IMR-90 (cell line): ENCODE measurements around the gene METTL1. TPM values are rescaled to one million over a fixed set of nuclear protein-coding genes. Genes with fewer than 3 reads are reported as not detected.

ENCODE experiments used
- ATAC-seq: fragments of 200-7000 bp; cut with Tn5 transposase; 2 replicates; pipeline ENCODE4 v1.9.1; 2020; ENCODE audit warnings: low read depth, mild to moderate bottlenecking, moderate library complexity
- BruUV-seq: library from RNA; stranded (reverse); fragments of 400-500 nt; replicated peaks from 2 replicates; lab custom pipeline; 2021; lab: Mats Ljungman, UMichigan
- CTCF ChIA-PET: fragments of 300-600 bp; formaldehyde crosslinking; extraction: SDS; loops from one replicate; lab custom pipeline; 2021; ENCODE audit warnings: antibody characterized with exemption; lab: Yijun Ruan, JAX
- POLR2A ChIA-PET: fragments of 300-600 bp; sonication (Branson Sonifier 250); formaldehyde crosslinking; loops from one replicate; lab custom pipeline; 2022; ENCODE audit warnings: antibody characterized with exemption; ENCODE audit not compliant: unreplicated experiment; lab: Charles Lee
- DNase-seq: peaks from one replicate; pipeline ENCODE4 v3.0.0; 2013
- H2AFZ ChIP-seq: replicated peaks from 2 replicates; pipeline ENCODE3; 2013; ENCODE audit warnings: low read length, mild to moderate bottlenecking; ENCODE audit not compliant: poor library complexity
- H2AK5ac ChIP-seq: 2 replicates; pipeline ENCODE4 v1.6.1; 2013; ENCODE audit warnings: low read depth, low read length, inconsistent platforms
- H2AK9ac ChIP-seq: replicated peaks from 2 replicates; pipeline ENCODE3; 2013; ENCODE audit warnings: mild to moderate bottlenecking, low read depth, low read length, moderate library complexity; ENCODE audit not compliant: poor library complexity
- H2BK120ac ChIP-seq: 2 replicates; pipeline ENCODE4 v1.6.1; 2013; ENCODE audit warnings: low read depth, low read length, inconsistent platforms
- H2BK15ac ChIP-seq: 3 replicates; pipeline ENCODE4 v1.6.1; 2013; ENCODE audit warnings: low read depth, low read length, inconsistent platforms
- H2BK20ac ChIP-seq: 2 replicates; pipeline ENCODE4 v1.6.1; 2013; ENCODE audit warnings: low read depth, mild to moderate bottlenecking, inconsistent platforms, low read length, moderate library complexity
- H2BK5ac ChIP-seq: 2 replicates; pipeline ENCODE4 v1.6.1; 2013; ENCODE audit warnings: mild to moderate bottlenecking, low read depth, low read length, inconsistent platforms; ENCODE audit not compliant: poor library complexity, severe bottlenecking
- H3K14ac ChIP-seq: replicated peaks from 2 replicates; pipeline ENCODE4 v1.6.1; 2013; ENCODE audit warnings: low read depth, low read length, inconsistent platforms
- H3K18ac ChIP-seq: 2 replicates; pipeline ENCODE4 v1.6.1; 2013; ENCODE audit warnings: low read depth, low read length, control low read depth
- H3K23ac ChIP-seq: 2 replicates; pipeline ENCODE4 v1.6.1; 2013; ENCODE audit warnings: low read depth, low read length, inconsistent platforms
- H3K27ac ChIP-seq: 2 replicates; pipeline ENCODE4 v1.5.1; 2013; ENCODE audit warnings: mild to moderate bottlenecking, control low read depth, low read length; ENCODE audit not compliant: insufficient read depth
- H3K27me3 ChIP-seq: 2 replicates; pipeline ENCODE4 v1.6.1; 2013; ENCODE audit warnings: low read length; ENCODE audit not compliant: control insufficient read depth, insufficient read depth
- H3K36me3 ChIP-seq: 2 replicates; pipeline ENCODE4 v1.6.1; 2013; ENCODE audit warnings: low read length, mixed read lengths; ENCODE audit not compliant: control insufficient read depth, insufficient read depth
- H3K4ac ChIP-seq: 2 replicates; pipeline ENCODE4 v1.6.1; 2013; ENCODE audit warnings: low read depth, low read length, inconsistent platforms
- H3K4me1 ChIP-seq: 2 replicates; pipeline ENCODE4 v1.6.1; 2013; ENCODE audit warnings: low read length, mixed read lengths; ENCODE audit not compliant: control insufficient read depth, insufficient read depth
- H3K4me2 ChIP-seq: 2 replicates; pipeline ENCODE4 v1.6.1; 2013; ENCODE audit warnings: low read depth, mild to moderate bottlenecking, control low read depth, low read length, moderate library complexity
- H3K4me3 ChIP-seq: 2 replicates; pipeline ENCODE4 v1.5.1; 2013; ENCODE audit warnings: low read depth, mild to moderate bottlenecking, control low read depth, low read length, moderate library complexity; ENCODE audit not compliant: insufficient read depth
- H3K56ac ChIP-seq: 2 replicates; pipeline ENCODE4 v1.6.1; 2013; ENCODE audit warnings: low read length, inconsistent platforms; ENCODE audit not compliant: insufficient read depth; ENCODE audit errors: extremely low read depth
- H3K79me1 ChIP-seq, 2 experiments: 2 replicates each; pipeline ENCODE4 v1.6.1; 2013; ENCODE audit warnings: low read length in 2 of 2, inconsistent platforms in 1 of 2, low read depth in 1 of 2
- H3K9ac ChIP-seq: 2 replicates; pipeline ENCODE4 v1.6.1; 2013; ENCODE audit warnings: low read depth, low read length, control low read depth
- H3K9me1 ChIP-seq: 2 replicates; pipeline ENCODE4 v1.6.1; 2013; ENCODE audit warnings: low read length, inconsistent platforms; ENCODE audit not compliant: insufficient read depth
- H3K9me3 ChIP-seq: 2 replicates; pipeline ENCODE4 v1.6.1; 2013; ENCODE audit warnings: low read length; ENCODE audit not compliant: control insufficient read depth, insufficient read depth
- H4K20me1 ChIP-seq: 2 replicates; pipeline ENCODE4 v1.6.1; 2013; ENCODE audit warnings: low read length, inconsistent platforms; ENCODE audit not compliant: insufficient read depth
- H4K5ac ChIP-seq: 2 replicates; pipeline ENCODE4 v1.6.1; 2013; ENCODE audit warnings: mild to moderate bottlenecking, low read depth, low read length, control low read depth
- H4K8ac ChIP-seq, 2 experiments: 2 replicates each; pipeline ENCODE4 v1.6.1; 2013; ENCODE audit warnings: low read depth in 2 of 2, low read length in 2 of 2, control low read depth in 1 of 2, inconsistent platforms in 1 of 2
- H4K91ac ChIP-seq: 2 replicates; pipeline ENCODE4 v1.6.1; 2013; ENCODE audit warnings: low read depth, low read length, inconsistent platforms; ENCODE audit not compliant: insufficient read depth
- BHLHE40 ChIP-seq: fragments of 150-350 bp; IDR thresholded peaks from 2 replicates; pipeline ENCODE4 v1.6.1; 2016; ENCODE audit warnings: mild to moderate bottlenecking, low read depth, low read length
- CEBPB ChIP-seq: IDR thresholded peaks from 2 replicates; pipeline ENCODE4 v1.6.1; 2012; ENCODE audit warnings: low read depth, low read length, improper control_type of control experiment
- CHD1 ChIP-seq: IDR thresholded peaks from 2 replicates; pipeline ENCODE4 v1.6.1; 2012; ENCODE audit warnings: low read depth, low read length, improper control_type of control experiment
- FOS ChIP-seq: fragments of 150-350 bp; IDR thresholded peaks from 2 replicates; pipeline ENCODE4 v1.6.1; 2016; ENCODE audit warnings: low read depth, low read length
- MAFK ChIP-seq: IDR thresholded peaks from 2 replicates; pipeline ENCODE4 v1.6.1; 2012; ENCODE audit warnings: low read depth, low read length, improper control_type of control experiment
- MAZ ChIP-seq: IDR thresholded peaks from 2 replicates; pipeline ENCODE4 v1.6.1; 2012; ENCODE audit warnings: low read depth, mild to moderate bottlenecking, low read length, improper control_type of control experiment, moderate library complexity, borderline replicate concordance
- MXI1 ChIP-seq: IDR thresholded peaks from 2 replicates; pipeline ENCODE4 v1.6.1; 2012; ENCODE audit warnings: low read depth, mild to moderate bottlenecking, low read length, moderate library complexity, borderline replicate concordance
- NFE2L2 ChIP-seq: fragments of 150-350 bp; IDR thresholded peaks from 2 replicates; pipeline ENCODE4 v1.6.1; 2016; ENCODE audit warnings: low read depth, mild to moderate bottlenecking, low read length
- POLR2A ChIP-seq: IDR thresholded peaks from 2 replicates; pipeline ENCODE4 v1.6.1; 2012; ENCODE audit warnings: mild to moderate bottlenecking, low read depth, low read length
- RAD21 ChIP-seq: IDR thresholded peaks from 2 replicates; pipeline ENCODE4 v1.6.1; 2012; ENCODE audit warnings: low read length, improper control_type of control experiment
- RCOR1 ChIP-seq: IDR thresholded peaks from 2 replicates; pipeline ENCODE4 v1.6.1; 2012; ENCODE audit warnings: mild to moderate bottlenecking, low read length, improper control_type of control experiment; ENCODE audit not compliant: insufficient replicate concordance
- USF2 ChIP-seq: fragments of 150-350 bp; IDR thresholded peaks from 2 replicates; pipeline ENCODE4 v1.6.1; 2017; ENCODE audit warnings: mild to moderate bottlenecking, antibody characterized with exemption, low read length, low read depth
- WGBS, 2 experiments: methylation state at CpG; one replicate each; pipeline versions ENCODE4 v1.1.5 to v1.1.7; 2013; ENCODE audit warnings: missing lambda C conversion rate in 2 of 2; ENCODE audit not compliant: insufficient read length in 1 of 2; ENCODE audit errors: extremely low coverage in 2 of 2; 5-methylcytosine and 5-hydroxymethylcytosine counted together
- dilution Hi-C: fragments of 300-500 bp; cut with HindIII; formaldehyde crosslinking; loops from one replicate; pipeline ENCODE4 v1.14.3; 2018; ENCODE audit warnings: low sequenced_read_pairs; ENCODE audit not compliant: unreplicated experiment
- in situ Hi-C: fragments of 300-500 bp; cut with MboI; formaldehyde crosslinking; loops from 3 replicates; pipeline ENCODE4 v1.14.3; 2019; ENCODE audit warnings: low sequenced_read_pairs, inconsistent platforms, mixed read lengths
- intact Hi-C: fragments of 100-400 bp; cut with micrococcal nuclease; formaldehyde crosslinking; loops from 2 replicates; pipeline ENCODE4 v1.10.0; 2022
- polyA plus RNA-seq, 3 experiments: library from polyadenylated mRNA; depleted of rRNA; stranded (reverse); fragments of >200 nt; gene quantifications; 2 replicates each; pipeline ENCODE4 v1.2.3, GENCODE V29; 2012; ENCODE audit warnings: low replicate concordance in 1 of 3
- total RNA-seq: library from RNA; depleted of rRNA; stranded (reverse); fragments of >200 nt; gene quantifications from 2 replicates; pipeline ENCODE4 v1.2.3, GENCODE V29; 2012
- TF ChIP-seq, protein P1 (sequence below): conservative IDR thresholded peaks from 2 replicates; pipeline ENCODE4 v1.5.1; 2012; ENCODE audit warnings: mild to moderate bottlenecking, low read depth, low read length, improper control_type of control experiment
- TF ChIP-seq, protein P2 (sequence below): fragments of 150-350 bp; IDR thresholded peaks from 2 replicates; pipeline ENCODE4 v1.6.1; 2016; ENCODE audit warnings: low read depth, mild to moderate bottlenecking, low read length, moderate library complexity, borderline replicate concordance

The METTL1 gene
- total and polyA plus RNA-seq, 2 of the 4 experiments (the other 2 are of a cell fraction), result 12.4 to 27.5 TPM

DNA sequence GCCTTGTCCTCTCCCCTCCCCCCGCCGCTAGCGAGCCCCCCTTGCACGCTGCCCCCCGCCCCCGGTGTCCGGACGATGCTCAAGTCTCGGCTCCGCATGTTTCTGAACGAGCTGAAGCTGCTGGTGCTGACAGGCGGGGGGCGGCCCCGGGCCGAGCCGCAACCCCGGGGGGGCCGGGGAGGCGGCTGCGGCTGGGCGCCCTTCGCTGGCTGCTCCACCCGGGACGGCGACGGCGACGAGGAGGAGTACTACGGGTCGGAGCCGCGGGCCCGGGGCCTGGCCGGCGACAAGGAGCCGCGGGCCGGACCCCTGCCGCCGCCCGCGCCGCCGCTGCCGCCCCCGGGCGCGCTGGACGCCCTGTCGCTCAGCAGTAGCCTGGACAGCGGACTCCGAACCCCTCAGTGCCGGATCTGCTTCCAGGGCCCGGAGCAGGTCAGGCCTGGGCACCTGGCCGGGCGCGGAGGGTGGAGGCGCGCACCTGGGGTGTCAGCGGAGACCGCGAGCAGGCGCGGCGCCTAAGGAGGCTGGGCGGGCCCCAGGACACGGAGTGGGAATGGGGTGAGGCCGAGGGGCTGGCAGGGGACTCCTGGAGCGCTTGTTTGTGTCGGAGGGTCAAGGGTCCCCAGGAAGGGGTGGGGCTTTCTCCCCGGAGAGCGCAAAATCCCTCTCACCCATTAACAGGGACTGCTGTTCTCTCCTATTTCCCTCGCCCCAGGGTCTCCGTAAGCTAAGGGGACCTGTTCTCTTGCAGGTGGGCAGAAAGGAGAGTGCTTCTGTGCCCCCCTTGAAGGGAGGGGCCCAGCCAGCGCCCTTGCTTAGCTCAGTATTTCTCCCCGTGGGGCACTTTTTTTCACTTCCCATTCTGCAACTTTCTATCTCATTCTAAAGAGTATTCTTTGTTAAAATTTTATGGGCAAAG, 16.2 kb downstream of the METTL1 start:
- peaks cover 9 to 18% of the 10 kb centered on the region in 2 experiments; a peak in 3 of 4 replicates for H3K79me1 ChIP-seq
- WGBS, 2 experiments, result 1% methylated on average over 41 of the region's 76 CpGs; no CpG with 5 or more reads in 1 of the 2 experiments
- CTCF ChIA-PET, result interaction anchor here (0.6 kb wide), 1 partner anchor 11 kb away, joined by 3 read pairs; the partner anchor contains the start of gene CYP27B1
- no peaks in the 10 kb centered on the region for H3K9me3 ChIP-seq
- ATAC-seq (no peak), DNase-seq (no peak)
- no peak overlapping the region for H2BK5ac ChIP-seq
- H2BK15ac ChIP-seq, result no peak overlapping the region
- H3K18ac ChIP-seq, result no peak overlapping the region
- no peak overlapping the region; the same call in 1 of the 2 replicates for H3K27ac ChIP-seq
- H3K9me1 ChIP-seq, result peaks cover 10% of the 10 kb centered on the region
- H2AK9ac ChIP-seq, result peak overlapping the region; percentile 3
- peaks cover 10% of the 10 kb centered on the region for H3K27me3 ChIP-seq
- peak overlapping the region; percentile 82 for H2AFZ ChIP-seq
- H3K14ac ChIP-seq, result no peak overlapping the region
- no peak overlapping the region for H3K4ac ChIP-seq
- no peak overlapping the region for H2AK5ac ChIP-seq
- H3K56ac ChIP-seq, result no peak overlapping the region
- peaks cover 13% of the 10 kb centered on the region for H3K36me3 ChIP-seq
- H4K8ac ChIP-seq, result no peak overlapping the region
- in situ Hi-C loops (no loop called here), intact Hi-C loops (no loop called here), dilution Hi-C loops (no loop called here)
- H4K91ac ChIP-seq, result no peak overlapping the region
- H3K4me1 ChIP-seq, result peaks cover 7% of the 10 kb centered on the region
- no peak overlapping the region for H2BK120ac ChIP-seq
- peak overlapping the region; percentile 59 for H3K4me3 ChIP-seq
- no TSS peak for BruUV-seq
- H2BK20ac ChIP-seq, result no peak overlapping the region
- peaks cover 1% of the 10 kb centered on the region; the same call in 1 of the 2 replicates for H4K20me1 ChIP-seq
- peak overlapping the region; percentile 81 for H3K4me2 ChIP-seq
- no peak overlapping the region for H4K5ac ChIP-seq
- peak overlapping the region; percentile 28; the same call in 1 of the 2 replicates for H3K9ac ChIP-seq
- POLR2A ChIA-PET, result no interaction called here
- no peak overlapping the region; the same call in 1 of the 2 replicates for H3K23ac ChIP-seq
- no peak for TF ChIP-seq BHLHE40
- TF ChIP-seq, protein P1, sequence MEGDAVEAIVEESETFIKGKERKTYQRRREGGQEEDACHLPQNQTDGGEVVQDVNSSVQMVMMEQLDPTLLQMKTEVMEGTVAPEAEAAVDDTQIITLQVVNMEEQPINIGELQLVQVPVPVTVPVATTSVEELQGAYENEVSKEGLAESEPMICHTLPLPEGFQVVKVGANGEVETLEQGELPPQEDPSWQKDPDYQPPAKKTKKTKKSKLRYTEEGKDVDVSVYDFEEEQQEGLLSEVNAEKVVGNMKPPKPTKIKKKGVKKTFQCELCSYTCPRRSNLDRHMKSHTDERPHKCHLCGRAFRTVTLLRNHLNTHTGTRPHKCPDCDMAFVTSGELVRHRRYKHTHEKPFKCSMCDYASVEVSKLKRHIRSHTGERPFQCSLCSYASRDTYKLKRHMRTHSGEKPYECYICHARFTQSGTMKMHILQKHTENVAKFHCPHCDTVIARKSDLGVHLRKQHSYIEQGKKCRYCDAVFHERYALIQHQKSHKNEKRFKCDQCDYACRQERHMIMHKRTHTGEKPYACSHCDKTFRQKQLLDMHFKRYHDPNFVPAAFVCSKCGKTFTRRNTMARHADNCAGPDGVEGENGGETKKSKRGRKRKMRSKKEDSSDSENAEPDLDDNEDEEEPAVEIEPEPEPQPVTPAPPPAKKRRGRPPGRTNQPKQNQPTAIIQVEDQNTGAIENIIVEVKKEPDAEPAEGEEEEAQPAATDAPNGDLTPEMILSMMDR, result no peak
- no peak for TF ChIP-seq NFE2L2
- TF ChIP-seq MXI1, result no peak
- no peak for TF ChIP-seq CEBPB
- TF ChIP-seq POLR2A, result no peak
- no peak for TF ChIP-seq CHD1
- TF ChIP-seq FOS, result no peak
- TF ChIP-seq, protein P2, sequence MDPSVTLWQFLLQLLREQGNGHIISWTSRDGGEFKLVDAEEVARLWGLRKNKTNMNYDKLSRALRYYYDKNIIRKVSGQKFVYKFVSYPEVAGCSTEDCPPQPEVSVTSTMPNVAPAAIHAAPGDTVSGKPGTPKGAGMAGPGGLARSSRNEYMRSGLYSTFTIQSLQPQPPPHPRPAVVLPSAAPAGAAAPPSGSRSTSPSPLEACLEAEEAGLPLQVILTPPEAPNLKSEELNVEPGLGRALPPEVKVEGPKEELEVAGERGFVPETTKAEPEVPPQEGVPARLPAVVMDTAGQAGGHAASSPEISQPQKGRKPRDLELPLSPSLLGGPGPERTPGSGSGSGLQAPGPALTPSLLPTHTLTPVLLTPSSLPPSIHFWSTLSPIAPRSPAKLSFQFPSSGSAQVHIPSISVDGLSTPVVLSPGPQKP, result no peak
- TF ChIP-seq MAZ, result no peak
- no peak for TF ChIP-seq USF2
- TF ChIP-seq MAFK, result no peak
- no peak for TF ChIP-seq RAD21
- no peak for TF ChIP-seq RCOR1
